Stimulated activated CD4-positive, alpha-beta T cell treated with anti-CD3 and anti-CD28 coated beads, Interleukin-1b, Interleukin-23, amount 100 ng/mL, for 1 hour (primary cell): ENCODE results near the gene COL2A1.

ENCODE experiments used
- DNase-seq, 2 donors: peaks; one replicate each; pipeline ENCODE4 v3.0.0-alpha.2; 2020; ENCODE audit warnings: low read depth in 2 of 2

COL2A1 gene

GRCh38 chr12:47989666-47990065 is 14.6 kb downstream of the COL2A1 start:
- DNase-seq = no peak

DNA sequence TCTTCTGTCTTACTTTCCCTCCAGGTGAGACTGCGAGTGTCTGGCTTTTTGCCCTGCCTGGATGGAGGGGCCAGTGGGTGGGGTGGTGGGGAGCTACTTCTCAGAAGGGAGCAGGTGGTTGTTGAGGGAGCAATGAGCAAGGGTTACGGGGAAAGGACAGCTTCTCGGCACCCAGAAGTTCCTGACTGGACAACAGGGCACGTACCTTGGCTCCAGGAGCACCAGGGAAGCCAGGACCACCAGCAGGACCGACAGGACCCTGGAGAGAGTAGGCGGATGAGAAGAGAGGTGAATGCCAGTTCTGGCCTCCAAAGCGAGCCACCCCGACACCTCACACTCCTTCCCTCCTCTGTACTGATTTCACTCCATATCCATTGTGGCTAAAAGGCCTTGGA is 15.3 kb downstream of the COL2A1 start:
- no peak for DNase-seq

- no peak for DNase-seq
Measured at GRCh38 chr12:47988073-47989022, 15.9 kb downstream of the COL2A1 start.

- DNase-seq = no peak
Measured at GRCh38 chr12:47987411-47988072, 16.7 kb downstream of the COL2A1 start.

DNA sequence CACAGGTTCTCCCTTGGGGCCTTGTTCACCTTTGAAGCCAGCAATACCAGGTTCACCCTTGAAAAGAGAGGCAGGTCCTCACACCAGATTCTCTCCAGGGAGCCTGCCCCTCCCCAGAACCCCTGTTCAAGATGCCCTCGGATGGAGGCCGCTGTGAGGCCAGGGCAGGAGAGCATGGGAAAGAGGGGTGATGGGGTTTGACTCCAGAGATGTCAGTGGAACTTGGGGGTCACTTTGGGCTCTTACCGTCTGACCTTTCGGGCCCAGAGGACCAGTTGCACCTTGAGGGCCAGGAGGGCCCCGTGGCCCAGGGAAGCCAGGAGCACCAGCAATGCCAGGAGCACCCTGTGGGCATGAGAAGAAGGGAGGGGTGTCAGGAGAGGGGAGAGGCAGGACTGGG is 17.4 kb downstream of the COL2A1 start:
- no peak for DNase-seq

GRCh38 chr12:47986291-47986660 is 18.0 kb downstream of the COL2A1 start:
- no peak for DNase-seq

DNA sequence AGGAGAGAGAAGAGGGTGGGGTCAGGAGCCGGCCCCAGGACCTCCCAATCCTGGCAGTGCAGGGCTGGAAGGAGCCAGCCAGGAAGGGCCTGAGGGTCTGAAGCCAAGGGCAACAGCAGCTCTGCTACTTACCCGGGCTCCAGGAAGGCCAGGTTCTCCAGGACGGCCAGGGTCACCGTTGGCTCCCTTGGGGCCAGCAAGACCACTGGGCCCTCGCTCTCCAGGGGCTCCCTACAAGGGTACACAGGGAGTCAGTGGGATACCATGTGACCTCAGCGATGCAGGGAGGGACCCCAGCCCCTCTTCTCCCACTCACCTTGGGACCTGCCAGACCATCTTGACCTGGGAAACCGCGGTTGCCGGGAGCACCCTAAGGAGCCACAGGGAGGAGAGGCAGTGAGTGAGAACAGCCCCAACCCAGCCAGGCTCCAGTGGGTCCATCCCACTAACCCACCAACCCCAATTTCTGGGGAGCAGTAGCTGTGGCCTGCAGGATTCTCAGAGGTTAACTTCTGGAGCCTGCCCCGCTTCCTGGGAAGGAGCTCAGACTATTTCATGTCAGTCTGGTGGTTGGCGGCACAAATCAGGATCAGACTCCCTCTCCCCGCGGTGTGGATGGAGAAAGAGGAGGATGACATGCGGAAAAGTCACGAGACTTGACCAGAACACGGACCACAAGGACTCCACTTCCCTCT is 18.5 kb downstream of the COL2A1 start:
- no peak for DNase-seq

- DNase-seq = no peak
Measured at GRCh38 chr12:47984331-47984801, 19.9 kb downstream of the COL2A1 start.

DNA sequence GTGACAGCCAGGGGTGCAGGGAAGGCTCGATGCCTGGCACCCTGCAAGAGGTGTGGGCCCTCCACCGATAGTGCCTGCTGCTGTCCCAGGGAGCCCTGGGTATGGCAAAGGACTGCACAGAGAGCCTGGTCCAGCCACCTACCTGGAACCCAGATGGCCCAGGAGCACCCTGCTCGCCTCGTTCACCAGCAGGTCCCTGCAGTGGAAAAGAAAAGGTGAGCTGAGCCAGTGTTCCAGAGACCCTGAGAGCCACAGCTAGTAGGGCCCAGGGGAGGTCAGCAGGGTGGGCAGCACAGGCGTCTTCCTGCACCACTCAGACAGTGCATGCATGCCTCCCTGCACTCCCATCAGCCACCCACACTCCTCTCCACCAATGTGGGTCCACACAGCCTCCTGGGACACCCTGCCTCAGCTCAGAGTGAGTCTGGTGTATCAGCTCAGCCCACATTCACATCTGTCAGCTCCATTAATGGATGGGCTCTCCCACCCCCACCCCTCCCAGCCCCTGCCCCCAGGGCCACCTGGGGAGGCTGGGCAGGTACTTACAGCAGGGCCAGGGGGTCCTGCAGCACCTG is 20.6 kb downstream of the COL2A1 start:
- DNase-seq = no peak

DNA sequence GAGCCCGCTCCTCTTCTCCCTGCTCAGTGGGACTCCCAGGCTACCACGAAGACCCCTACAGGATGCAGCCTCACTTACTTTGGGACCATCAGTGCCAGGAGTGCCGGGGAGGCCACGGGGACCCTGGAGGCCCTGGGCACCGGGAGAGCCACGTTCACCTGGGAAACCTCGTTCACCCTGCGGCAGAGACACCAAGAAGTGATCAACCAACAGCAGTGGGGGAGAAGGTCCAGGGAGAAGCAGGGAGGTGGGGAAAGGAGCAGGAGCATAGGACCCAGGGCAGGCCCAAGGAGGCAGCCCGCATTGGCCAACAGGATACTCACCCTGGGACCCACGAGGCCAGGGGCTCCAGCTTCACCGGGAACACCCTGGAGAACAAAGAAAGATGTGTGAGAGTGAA is 21.5 kb downstream of the COL2A1 start:
- no peak for DNase-seq

DNA sequence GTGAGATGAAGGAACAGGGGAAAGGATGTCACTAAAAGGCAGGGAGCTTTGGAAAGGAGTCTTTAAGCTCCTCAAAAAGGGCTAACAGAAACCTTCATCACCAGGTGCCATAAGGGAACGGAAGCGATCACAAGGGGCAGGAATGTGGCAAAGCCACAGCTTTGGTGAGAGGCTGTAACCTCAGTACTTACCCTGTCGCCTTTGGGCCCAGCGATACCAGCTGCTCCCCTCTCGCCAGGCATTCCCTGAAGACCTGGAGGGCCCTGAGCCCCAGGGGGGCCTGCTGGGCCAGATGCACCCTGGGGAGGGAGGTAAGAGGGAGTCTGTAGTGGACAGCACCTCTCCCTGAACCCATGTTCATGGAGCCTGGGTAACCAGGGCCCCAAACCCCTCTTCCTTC is 22.0 kb downstream of the COL2A1 start:
- DNase-seq = no peak

DNA sequence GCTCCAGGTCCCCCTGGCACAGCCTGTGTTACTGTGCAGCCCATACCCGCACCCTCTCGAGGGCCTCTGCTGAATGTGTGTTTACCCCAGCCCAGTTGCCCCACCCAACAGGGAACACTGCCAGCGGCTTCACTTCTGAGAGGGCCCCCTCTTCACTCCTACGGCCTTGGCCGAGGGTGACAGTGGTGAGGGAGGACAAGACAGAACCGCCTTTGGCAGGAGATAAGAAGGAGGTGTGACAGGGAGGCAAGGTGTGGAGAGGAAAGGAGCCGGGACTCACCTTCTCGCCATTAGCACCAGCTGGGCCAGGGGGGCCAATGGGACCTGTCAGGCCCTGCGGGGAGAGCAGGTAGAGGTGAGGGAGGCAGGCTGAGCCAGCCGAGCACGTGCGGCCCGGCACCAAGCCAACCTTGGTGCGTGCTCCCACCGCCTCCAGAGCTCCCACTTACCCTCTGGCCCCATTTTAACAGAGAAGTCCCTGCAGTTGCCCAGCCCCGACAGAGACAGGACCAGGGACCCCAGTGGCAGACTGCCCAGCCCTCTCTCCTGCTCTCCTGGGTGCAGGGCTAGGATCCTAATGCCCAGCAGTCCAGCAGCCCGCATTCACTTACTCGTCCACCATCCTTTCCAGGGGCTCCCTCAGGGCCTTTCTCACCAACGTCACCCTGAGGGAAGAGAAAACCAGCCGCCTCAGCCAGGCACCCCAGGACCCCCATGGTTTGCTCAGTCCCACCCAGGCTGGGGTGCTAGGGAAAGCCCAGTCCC is 22.6 kb downstream of the COL2A1 start:
- no peak for DNase-seq

DNA sequence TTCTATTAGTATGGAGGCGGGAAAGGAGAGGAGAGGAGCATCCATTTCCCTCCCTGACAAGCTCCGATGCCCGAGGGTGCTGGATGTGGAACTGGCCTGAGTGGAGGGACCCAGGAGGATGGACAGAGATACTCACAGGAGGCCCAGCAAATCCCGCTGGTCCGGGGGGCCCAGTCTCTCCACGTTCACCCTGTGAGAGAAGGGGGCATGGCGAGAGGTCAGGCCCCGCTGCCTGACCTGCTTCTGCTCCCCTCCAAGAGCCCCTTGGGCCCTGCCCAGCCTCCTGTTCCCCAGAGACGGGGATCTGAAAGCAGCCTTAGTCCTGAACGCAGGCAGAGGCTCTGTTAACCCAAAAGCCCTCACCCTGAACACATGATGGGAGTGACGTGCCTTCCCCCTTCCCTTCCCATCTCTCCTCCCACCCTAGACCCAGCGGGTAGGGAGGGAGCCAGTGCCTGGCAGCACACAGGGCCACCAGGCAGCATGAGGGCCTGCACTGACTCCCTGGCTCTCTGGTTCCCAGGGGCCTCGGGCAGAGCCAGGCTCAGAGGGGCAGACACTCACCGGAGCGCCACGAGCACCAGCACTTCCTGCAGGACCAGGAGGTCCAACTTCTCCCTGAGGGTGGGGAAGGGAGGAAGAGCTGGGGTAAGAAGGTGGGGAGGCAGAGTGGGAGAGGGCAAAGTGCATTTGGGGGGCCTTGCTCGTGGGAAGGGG is 23.3 kb downstream of the COL2A1 start:
- DNase-seq = no peak

DNA sequence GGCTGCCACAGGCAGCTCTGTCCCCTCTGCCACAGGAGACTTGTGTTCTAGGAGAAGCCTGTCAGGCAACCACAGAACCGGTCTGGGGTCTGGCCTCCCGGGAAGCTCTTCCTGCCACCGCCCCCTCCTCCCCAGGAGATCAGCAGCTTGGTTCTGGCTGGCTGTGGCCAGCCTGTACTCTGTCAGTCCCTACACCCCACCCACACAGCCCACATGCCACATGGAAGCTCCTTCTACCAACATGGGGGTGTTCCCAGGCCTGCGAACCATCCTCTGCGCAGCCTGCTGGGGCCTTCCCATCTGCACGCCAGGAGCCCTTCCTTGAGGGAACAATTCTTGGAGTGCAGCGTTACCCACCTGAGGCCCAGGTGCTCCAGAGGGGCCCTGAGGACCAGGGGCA is 24.1 kb downstream of the COL2A1 start:
- no peak for DNase-seq

GRCh38 chr12:47979686-47980085 is 24.6 kb downstream of the COL2A1 start:
- DNase-seq = no peak

DNA sequence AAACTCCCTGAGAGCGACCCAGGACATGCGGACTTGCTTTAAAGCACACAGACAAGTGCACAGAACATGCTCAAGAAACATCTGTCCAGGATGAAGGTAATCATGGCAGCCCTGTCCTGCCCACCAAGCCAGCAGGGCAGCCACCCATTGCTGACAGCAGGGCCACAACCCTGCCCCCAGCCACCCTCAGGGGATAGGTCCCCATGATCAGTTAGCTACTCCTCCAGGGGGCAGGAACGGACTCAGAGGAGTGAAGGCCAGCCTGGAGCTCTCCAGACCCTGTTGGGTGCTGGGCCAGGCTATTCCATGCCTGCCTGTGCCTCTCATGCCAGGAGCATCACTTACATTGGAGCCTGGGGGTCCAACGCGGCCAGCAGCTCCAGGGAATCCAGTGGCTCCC is 25.1 kb downstream of the COL2A1 start:
- DNase-seq = no peak

- no peak for DNase-seq
Measured at GRCh38 chr12:47978598-47978873, 25.7 kb downstream of the COL2A1 start.

- DNase-seq = no peak
Measured at GRCh38 chr12:47977772-47978597, 26.3 kb downstream of the COL2A1 start.

- DNase-seq = no peak
Measured at GRCh38 chr12:47977046-47977771, 27.1 kb downstream of the COL2A1 start.
